ENCODE measurements around the gene IRGQ.
"Not testable (repeated sequence)": the region's sequence is repeated elsewhere in the genome, so short reads cannot be mapped to it uniquely, and the experiment has no call there.

The IRGQ gene

DNA sequence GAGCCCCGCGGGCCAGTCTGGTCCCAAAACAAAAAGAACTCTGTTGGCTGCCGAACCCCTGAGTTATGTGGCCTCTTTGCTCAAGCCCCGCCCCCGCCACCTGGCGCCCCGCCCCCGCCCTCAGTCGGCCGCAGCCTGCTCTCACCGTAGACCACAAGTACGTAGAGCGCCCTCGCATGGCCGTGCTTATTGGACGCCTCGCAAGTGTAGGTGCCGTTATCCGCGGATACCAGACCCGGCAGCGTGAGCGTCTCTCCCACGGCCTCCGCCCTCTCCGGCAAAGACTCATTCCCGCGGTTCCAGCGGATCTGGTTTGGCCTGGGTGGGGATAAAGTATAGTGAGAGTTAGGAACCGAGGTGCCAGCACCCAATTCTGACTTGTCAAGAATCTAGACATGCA is 29.0 kb upstream of the IRGQ start:
- DNase-seq, result peak; percentile 87

DNA sequence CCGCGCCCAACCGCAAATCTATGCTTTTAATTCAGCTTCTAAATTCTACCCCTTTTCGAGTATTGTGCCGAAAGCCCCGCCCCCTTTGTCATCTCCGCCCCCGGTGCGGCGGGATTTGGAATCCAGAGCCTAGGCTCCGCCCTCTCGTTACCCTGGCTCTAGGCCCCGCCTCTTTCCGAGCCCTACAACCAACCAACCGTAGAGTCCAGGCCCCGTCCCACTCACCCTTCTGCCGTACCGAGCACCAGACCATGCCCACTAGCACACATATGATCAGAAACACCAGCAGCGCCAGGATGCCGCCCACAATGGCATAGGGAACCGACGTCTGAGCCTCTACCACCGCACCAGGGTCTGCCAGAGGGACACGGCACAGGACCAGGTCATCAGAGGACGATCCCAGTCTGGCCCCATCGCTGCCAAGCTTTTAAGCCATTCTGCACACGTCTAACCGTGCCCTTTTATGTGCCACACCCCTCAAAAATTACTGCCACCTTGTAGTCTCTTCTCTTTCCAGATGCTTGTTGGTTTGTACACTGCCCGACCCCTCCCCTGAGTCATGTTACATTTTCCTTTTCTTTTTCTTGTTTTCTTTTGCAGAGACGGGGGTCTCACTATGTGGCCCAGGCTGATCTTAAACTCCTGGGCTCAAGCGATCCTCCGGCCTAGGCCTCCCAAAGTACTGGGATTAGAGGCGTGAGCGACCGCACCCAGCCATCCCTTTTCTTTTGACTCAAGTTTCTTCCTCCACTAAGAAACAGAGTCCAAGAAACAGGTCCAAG is 28.1 kb upstream of the IRGQ start:
- DNase-seq, result no peak

DNA sequence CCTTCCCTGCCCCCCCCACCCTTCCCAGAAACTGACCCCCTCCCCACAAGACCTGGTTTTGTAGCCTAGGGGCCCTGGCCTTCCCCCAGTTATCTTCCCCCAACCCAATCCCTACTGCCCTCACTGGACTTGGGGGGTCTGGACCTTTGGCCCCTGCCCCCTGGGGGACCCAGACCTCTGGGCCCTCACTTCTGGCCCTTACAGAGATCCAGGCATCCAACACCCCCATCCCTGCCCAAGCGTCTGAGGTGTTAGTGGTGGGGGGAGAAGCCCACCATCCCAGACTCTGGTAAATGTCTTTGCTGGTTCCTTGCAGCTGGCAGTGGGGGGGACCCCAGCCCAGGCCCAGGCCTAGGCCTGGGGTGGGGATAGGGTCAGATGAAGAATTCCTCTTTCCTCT is 27.0 kb upstream of the IRGQ start:
- DNase-seq, result no peak

DNA sequence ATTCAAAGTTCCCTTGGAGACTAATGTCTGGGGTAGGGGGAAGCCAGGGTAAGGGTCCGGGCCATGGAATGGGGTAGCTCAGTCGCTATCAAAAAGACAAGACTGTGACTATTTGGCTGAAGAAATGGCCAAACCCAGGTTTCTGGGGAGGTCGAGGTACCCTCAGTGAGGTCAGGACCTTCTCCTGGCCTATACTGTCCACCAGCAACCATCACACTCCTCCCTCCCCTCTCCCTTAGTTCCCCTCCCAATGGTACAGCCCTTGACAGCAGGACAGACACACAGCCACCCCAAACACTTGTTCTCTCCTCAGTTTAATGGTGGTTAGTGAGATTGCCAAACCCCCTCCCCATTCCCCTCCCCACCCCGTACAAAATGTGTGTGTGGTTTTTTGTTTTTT is 26.1 kb upstream of the IRGQ start:
- no peak for DNase-seq

DNA sequence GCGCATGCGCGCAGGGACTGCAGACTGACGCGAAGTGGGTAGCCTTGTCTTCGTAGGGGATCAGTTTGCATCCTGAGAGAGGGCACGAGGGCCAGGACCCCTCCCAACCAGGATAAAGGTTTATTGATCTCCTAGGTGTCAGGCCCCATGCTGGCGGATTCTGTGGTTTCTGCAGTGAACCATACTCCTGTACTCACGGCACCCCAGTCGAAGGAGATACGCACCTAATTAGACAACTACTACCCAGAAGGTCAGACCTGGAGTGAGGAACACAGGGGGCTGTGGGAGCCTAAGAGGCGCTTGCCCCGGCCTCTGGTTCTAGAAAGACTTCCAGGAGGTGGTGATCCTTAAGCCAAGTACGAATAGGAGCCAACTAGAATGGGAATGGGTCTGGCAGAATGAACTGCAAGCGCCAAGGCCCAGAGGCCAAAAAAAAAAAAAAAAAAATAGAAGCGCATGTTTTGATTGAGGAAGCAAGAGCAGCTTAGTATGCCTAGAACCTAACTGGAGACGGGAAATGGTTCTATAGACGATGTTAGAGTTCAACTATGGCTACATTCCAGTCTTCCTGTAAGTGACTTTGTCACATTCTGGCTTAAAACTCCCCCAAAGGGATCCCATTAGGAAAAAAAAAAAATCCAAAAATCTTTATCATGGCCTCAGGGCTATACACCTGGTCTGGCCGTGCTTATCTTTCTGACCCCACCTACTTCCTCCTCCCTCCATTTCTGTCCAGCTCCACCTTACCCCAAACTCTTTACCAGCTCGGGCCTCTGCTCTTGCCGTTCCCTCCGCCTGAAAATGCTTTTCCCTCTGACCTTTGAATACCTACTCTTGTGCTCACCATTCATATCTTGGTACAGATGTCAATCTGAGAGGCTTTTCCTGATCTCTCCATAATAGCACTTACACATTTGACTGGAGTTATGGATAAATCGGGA is 24.4 kb upstream of the IRGQ start:
- peak; percentile 84 for DNase-seq

DNA sequence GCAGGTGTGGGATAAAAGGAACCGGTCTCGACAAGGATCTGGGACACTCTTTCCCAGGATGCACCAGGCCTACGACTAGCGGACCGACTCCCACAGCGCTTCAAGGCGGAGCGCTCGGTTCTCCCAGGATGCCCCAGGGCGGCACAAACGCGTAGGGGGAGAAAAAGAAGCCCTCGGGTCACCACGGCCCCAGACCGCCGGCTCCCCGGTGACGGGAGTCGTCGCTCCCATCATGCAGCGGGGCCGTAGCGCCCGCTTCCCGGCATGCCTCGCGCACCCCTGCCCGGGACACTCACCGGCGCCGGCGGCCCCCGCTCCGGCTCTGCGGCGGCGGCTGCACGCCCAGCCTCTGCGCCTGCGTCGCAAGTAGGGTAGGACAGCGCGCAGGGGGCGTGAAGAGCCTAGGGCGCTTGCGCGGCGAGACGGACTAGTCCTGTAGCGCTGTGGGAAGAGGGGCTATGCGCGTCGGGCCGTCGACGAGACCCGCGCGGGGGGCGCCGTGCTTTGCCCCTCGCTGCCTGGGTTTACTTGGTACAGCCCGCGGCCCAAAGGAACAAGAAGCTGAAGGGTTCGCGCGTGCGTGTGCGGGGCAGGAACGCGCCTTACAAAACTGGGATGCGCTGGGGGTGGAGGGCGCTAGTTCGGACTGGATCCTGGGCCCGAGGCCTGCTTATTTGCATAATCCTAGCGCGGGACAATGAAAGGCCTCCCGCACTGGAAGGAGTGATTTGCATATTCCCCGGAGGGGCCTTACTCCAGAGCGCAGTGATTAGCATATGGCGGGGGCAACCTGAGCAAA is 23.5 kb upstream of the IRGQ start, which contains the start of gene ZNF428:
Gene ZNF428, minus strand, starts transcription at position 368 of the 799 bp plus-strand sequence. CDS start 5,325 bp downstream, outside the sequence.
- peak; percentile 86 for DNase-seq

DNA sequence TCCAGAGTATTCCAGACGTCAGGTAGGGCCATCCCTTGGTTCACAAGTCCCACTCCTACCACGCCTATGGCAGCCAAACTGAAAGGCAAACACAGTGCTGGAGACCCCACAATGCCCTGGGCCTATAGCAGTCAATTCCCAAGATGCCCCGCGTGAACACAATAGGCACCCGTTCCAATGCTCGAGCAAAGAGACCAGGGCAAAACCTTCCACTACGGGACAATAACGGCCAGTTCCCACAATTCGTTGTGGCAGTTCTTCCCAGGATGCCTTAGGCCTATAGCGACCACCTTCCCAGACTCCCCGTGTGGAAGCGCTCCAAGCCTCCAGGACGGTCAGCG is 23.0 kb upstream of the IRGQ start:
- no peak for DNase-seq

DNA sequence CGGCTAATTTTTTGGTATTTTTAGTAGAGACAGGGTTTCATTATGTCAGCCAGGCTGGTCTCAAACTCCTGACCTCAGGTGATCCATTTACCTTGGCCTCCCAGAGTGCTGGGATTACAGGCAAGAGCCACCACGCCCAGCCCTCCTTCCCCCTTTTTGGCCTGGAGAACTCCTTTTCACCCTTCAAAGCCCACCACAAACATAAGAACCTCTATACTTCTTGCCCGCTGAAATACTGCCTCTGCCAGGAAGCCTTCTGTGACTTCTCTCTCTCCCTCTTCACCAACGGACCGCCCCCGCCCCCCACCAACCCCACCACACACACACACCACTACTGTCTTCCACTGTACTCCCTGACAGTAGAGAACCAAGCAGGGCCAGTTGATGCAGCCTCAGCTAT is 21.0 kb upstream of the IRGQ start:
- no peak for DNase-seq

DNA sequence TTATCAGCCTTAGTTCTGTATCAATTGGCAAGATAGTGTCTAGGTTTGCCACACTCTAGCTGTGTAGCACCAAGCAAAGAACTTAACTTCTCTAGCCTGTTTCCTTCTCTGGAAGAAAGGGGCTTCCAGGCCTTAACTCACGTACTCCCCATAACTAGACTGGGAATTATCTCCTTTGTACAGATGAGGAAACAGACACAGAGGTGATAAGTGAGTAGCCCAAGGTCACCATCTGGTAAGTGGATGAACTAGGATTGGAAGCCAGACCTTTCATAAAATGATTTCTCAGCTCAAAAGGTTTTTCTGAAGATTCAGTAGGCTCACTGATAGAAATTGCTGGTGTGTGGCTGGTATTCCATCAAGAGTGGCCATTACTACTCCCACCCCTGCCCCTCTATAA is 20.4 kb upstream of the IRGQ start:
- no peak for DNase-seq

DNA sequence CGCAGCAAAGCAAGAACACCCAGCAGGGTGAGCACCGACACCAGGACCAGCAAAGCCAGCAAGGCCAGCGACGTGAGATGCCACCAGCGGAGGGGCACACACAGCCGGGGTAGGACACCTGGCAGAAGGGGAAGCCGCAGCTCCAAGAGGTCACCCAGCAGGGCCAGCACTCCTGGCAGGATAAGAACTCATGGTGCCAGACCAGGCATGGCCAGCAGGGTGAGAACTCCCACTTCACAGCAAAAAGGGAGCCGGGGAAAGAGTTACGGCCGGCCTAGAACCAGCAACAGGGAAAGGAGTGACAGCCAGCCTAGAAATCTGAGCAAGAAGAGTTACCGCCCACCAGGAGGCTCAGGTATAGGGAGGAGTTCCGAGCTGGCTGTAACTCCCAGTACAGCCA is 16.4 kb upstream of the IRGQ start:
- no peak for DNase-seq

DNA sequence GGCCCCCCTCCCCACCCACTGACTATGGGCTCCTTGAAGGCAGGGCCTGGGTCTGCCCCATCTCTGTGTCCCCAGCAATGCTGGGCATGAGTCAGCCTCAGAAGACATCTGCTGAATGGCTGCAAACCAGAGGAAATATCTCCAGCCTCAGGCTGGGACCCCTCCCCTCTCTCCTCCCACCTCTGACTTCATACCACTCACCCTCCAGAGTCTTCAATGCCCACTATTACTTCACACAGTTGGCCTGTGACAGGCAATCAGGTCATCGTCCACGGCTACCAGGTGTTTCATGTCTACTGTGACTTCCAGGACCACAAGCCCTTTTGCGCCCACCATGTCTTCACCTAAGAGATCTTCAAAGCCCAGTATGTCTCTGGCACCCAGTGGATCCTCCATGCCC is 15.9 kb upstream of the IRGQ start, which contains the start of gene SRRM5:
Gene SRRM5, plus strand, starts transcription at position 301 of the 400 bp plus-strand sequence. Its CDS starts 34 bp downstream, at position 335.
- no peak for DNase-seq

DNA sequence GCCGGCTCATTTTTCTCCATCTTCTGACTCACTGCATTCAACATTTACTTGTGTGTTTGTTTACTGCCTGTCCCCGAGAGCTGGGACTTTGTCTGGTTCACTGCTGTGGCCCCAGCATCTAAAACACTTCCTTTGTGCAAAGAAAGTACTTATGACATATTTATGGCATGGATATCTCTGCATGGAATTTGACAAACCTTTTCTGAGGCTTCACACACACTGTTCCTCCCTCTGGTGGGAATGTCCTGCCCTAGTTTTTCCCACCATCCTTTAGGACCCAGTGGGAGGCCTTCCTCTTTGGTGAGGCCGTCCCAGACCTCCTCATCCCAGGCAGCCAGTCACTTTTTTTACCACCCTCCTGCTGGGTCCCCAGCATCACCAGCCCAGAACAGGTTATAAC is 14.6 kb upstream of the IRGQ start:
- no peak for DNase-seq

DNA sequence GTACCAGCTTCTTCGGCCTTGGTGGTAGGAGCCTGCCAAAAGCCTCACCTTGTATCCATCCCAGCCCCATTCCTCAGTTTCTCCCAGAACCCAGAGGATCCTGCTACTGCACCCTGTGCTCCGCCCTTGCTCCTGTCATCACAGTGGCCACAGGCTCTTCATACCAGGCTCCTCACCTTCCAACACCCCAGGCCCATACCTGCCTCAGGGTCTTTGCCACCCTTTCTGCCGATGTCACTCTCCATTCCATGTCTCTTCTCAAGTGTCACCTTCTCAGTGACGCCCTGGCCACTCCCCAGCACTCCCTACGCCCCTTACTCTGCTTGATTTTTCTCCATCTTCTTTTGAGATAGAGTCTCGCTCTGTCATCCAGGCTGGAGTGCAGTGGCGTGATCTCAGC is 13.9 kb upstream of the IRGQ start:
- DNase-seq, result no peak

DNA sequence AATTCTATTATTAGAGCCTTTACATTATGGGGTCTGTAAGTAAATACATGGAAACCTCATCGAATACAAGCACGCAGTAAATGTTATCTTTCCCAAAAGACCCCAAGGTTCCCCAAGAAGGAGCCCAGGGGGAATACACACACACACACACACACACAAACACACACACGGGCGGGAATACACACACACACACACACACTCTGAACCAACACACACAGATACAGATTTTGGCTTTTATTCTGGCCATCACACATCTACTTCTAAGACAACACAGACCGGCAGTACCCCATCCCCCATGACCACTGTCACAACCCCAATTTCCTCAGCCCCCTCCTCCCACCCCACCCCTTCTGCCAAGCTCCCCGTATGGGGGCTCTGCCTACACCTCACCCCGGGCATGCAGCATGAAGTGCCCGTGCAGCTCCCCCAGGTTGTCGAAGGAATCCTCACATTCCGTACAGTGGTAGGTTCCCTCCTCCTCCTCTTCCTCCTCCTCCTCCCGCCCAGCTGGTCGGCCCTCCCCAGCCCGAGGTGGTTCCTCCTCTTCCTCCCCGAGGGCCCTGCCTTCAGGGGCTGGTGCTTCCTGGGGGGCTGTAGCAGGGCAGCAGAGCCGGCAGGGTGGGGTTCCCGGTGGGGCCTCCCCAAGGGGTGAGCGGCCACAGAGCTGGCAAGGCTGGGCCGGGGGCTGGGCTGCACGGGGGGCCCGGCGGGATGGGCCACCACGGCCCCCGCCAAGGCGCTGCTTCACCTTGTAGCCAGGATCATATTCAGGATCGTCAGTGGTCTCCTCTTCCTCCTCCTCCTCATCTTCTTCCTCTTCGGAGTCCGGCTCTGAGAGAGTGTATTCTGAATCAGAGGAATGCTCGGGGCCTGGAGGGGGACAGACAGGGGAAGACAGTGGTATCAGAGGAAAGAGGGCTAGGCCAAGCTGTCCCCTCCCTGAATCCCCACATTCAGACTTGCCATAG is 11.6 kb upstream of the IRGQ start:
- no peak for DNase-seq

DNA sequence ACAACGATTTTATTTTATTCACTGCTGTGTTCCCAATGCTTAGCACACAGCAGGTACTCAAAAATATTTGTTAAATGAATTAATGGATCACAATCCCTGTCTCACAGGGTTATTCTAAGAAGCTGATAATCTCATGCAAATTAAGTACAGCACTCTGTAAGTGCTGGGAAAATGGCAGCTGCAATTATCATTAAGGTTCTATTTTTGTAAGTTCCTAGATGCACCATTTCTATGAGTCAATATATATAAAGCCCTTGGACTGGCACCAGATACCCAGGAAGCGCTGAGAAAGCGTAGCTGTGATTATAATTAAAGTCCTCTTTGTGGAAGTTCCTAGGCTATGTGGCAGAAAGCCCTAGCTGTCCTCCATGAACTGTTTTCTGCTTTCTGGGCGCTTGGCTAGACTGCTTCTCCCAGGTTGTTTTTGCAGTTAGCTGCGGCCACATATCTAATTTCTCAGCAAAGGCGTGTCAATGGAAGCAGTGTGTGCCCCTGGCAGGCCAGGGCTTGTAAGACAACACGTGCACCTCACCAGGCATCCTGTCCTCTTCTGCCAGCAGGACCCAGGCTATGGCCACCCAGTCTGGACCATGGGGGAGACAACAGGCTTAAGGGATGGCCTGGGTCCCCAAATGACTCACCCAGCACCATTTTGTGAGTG is 10.8 kb upstream of the IRGQ start:
- DNase-seq, result no peak

DNA sequence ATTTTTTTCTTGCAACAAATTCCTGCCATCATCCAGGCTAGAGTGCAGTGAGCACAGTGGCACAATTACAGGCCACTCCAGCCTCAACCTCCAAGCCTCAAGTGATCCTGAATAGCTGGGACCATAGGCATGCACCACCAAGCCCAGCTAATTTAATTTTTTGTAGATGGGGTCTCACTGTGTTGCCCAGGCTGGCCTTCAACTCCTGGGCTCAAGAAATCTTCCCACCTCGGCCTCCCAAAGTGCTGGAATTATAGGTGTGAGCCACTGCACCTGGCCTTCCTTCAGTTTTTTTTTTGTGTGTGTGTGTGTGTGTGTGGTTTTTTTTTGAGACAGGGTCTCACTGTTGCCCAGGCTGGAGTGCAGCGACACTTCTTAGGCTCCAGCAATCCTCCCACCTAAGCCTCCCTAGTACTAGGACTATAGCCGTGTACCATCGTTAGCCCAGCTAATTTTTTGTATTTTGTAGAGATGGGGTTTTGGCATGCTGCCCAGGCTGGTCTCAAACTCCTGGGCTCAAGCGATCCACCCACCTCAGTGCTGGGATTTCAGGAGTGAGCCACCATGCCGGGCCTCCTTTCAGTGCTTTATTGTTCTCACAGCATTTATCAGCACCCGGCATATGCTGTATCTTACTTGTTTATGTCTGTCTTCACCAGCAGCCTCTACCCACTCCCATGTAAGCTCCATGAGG is 10.1 kb upstream of the IRGQ start:
- DNase-seq, result no peak

DNA sequence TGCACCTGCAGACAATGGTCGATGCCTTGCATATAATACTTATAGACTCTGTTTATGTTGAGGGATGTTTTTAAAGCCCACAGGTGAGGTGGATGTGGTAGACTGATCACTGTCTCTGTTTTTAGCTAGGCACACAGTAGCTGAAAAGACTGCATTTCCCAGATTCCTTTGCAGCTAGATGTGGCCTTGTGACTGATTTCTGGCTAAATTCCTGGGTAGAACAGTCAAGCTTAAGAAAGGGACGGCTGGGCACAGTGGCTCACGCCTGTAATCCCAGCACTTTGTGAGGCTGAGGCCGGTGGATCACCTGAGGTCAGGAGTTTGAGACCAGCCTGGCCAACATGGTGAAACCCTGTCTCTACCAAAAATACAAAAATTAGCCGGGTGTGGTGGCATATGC is 4.4 kb upstream of the IRGQ start:
- not testable (repeated sequence) for DNase-seq

DNA sequence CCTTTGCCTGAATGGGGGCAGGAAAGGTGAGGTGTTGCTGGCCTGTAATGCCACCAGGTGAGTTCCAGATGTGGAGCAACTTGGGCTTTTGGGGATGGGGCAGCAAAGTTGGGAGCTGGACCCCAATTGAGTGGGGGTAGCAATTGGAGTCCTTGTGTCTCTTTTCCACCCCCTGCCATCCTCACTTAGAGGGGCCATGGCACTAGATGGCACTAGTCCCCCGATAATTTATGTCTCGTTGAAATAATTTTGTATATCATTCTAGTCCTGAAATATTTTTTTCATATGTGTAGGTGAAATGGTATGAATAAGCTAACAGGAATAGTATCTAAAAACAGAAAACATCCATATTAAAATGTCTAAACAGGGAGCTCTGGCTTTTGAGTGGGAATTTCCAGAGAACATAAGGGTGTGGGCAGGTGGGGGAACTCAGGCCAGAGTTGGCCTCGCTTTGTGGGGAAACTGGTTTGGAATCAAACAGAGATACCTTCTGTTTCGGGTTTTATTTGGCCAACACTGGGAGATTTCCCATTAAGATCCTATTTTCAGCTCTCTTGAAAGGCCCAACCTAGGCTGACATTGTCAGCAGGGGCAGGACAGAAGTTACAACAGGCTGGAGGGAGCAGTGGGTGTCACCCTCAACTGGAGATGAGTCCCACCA is 3.8 kb upstream of the IRGQ start:
- DNase-seq, result no peak

DNA sequence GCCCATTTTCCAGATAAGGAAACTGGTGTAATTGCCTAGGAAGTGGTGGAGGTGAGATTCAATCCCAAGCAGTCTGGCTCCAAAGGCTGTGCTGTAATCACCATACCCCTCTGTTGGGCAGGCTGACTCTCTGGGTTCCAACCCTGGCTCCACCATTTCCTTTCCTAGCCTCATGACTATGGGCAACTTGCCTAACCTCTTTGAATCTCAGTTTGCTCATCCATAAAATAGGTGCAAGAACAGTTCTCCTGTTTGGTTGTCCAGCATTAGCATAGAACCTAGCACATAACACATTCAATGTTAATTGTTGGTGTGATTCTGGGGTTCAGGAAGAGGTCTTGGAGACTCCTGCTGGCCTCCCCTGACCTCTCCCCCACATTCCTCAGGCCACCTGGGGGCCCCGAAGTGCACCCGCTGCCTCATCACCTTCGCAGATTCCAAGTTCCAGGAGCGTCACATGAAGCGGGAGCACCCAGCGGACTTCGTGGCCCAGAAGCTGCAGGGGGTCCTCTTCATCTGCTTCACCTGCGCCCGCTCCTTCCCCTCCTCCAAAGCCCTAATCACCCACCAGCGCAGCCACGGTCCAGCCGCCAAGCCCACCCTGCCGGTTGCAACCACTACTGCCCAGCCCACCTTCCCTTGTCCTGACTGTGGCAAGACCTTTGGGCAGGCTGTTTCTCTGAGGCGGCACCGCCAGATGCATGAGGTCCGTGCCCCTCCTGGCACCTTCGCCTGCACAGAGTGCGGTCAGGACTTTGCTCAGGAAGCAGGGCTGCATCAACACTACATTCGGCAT is 2.7 kb upstream of the IRGQ start:
- DNase-seq, result no peak
